Measurements from ENCODE around the gene PDGFC. TPM values are rescaled to one million over a fixed set of nuclear protein-coding genes. Genes with fewer than 3 reads are reported as not detected.
A peak's percentile ranks its signal among the peaks of the same experiment; 100 is the strongest.

Gene PDGFC
- total and polyA plus RNA-seq, 2 of the 13 experiments (the other 11 are each of a cell fraction or from before 2014, with no cell fraction given): 4.6 to 9.1 TPM

- Histone ChIP-seq H3K4me1 (ENCODE audit: insufficient read depth, low read length) (peaks cover 10% of the 10 kb centered on the region; the same call in 1 of the 2 replicates), H3K4me2 (ENCODE audit: low read depth, low read length) (no peak overlapping the region), H2AFZ (ENCODE audit: low read length) (no peak overlapping the region), H3K9me3 (ENCODE audit: low read length) (no peaks in the 10 kb centered on the region), H3K79me2 (ENCODE audit: insufficient read depth, low read length) (no peaks in the 10 kb centered on the region), H3K27me3 (ENCODE audit: control insufficient read depth in 1 of 2, insufficient read depth in 2 of 2, low read length in 2 of 2) (no peaks in the 10 kb centered on the region; a peak in 1 of 5 replicates), H3K27ac (ENCODE audit: extremely low read length, insufficient read depth, low read length) (no peak overlapping the region), H3K36me3 (replicated peaks in 1 of 2; ENCODE audit: control insufficient read depth in 1 of 2, insufficient read depth in 2 of 2, low read length in 2 of 2) (no peaks in the 10 kb centered on the region), H3K4me3 (replicated peaks in 1 of 3; ENCODE audit: insufficient read depth in 1 of 3, low read depth in 2 of 3, low read length in 3 of 3) (no peak overlapping the region), H4K20me1 (ENCODE audit: insufficient read depth, low read length) (no peaks in the 10 kb centered on the region), H3K9ac (ENCODE audit: insufficient read depth, low read depth, low read length) (no peak overlapping the region)
- ChIA-PET CTCF (ENCODE audit: low intra/inter-chr PET ratio, low total read pairs) (no interaction called here), POLR2A (no interaction called here)
- WGBS (ENCODE audit: low lambda C conversion rate): 91% methylated on average over 1 of the region's 1 CpG
- ATAC-seq (no peak), FAIRE-seq (no peak), DNase-seq (ENCODE audit: low spot score) (no peak)
- TF ChIP-seq ATF7 (IDR thresholded peaks at IDR 0.05): 0 out of 2 replicates have a peak, but pooled peaks have one; percentile 37
- TF ChIP-seq ATF7 (CRISPR knock-in tag; IDR thresholded peaks at IDR 0.05): no peak
- TF ChIP-seq CEBPB (IDR thresholded peaks at IDR 0.05; ENCODE audit: borderline replicate concordance, low read depth, low read length): 0 out of 2 replicates have a peak, but pooled peaks have one; percentile 4
- TF ChIP-seq ZNF274 (CRISPR knock-in tag; IDR thresholded peaks at IDR 0.05): no peak
- intact Hi-C loops (cut with micrococcal nuclease; ENCODE audit: unreplicated experiment): no loop called here
- in situ Hi-C loops (cut with HindIII; ENCODE audit: extremely low pct_ligation_motif_present, low pct_unique_long_range_greater_than_20kb): no loop called here
- BruUV-seq (replicated peaks): no TSS peak
Observed at GRCh38 chr4:156894234-156894633, 77.4 kb downstream of the PDGFC start.

- Histone ChIP-seq H3K9ac (ENCODE audit: insufficient read depth, low read depth, low read length) (no peak overlapping the region), H2AFZ (ENCODE audit: low read length) (no peak overlapping the region), H3K4me1 (ENCODE audit: insufficient read depth, low read length) (0 out of 2 replicates have a peak, but pooled peaks cover under 1% of the 10 kb centered on the region), H4K20me1 (ENCODE audit: insufficient read depth, low read length) (no peaks in the 10 kb centered on the region), H3K27me3 (ENCODE audit: control insufficient read depth in 1 of 2, insufficient read depth in 2 of 2, low read length in 2 of 2) (no peaks in the 10 kb centered on the region; a peak in 1 of 5 replicates), H3K36me3 (replicated peaks in 1 of 2; ENCODE audit: control insufficient read depth in 1 of 2, insufficient read depth in 2 of 2, low read length in 2 of 2) (no peaks in the 10 kb centered on the region), H3K27ac (ENCODE audit: extremely low read length, insufficient read depth, low read length) (no peak overlapping the region), H3K9me3 (ENCODE audit: low read length) (no peaks in the 10 kb centered on the region), H3K4me2 (ENCODE audit: low read depth, low read length) (no peak overlapping the region), H3K4me3 (replicated peaks in 1 of 3; ENCODE audit: insufficient read depth in 1 of 3, low read depth in 2 of 3, low read length in 3 of 3) (no peak overlapping the region), H3K79me2 (ENCODE audit: insufficient read depth, low read length) (no peaks in the 10 kb centered on the region)
- DNase-seq (ENCODE audit: low spot score): no peak
- ATAC-seq: no peak
- ChIA-PET CTCF (ENCODE audit: low intra/inter-chr PET ratio, low total read pairs) (no interaction called here), POLR2A (no interaction called here)
- intact Hi-C loops (cut with micrococcal nuclease; ENCODE audit: unreplicated experiment): no loop called here
- in situ Hi-C loops (cut with HindIII; ENCODE audit: extremely low pct_ligation_motif_present, low pct_unique_long_range_greater_than_20kb): no loop called here
- FAIRE-seq: no peak
- no TSS peak for BruUV-seq (replicated peaks)
- WGBS (ENCODE audit: low lambda C conversion rate): 94% methylated on average over 2 of the region's 2 CpGs
- TF ChIP-seq ZBTB33 (CRISPR knock-in tag; IDR thresholded peaks at IDR 0.05) (no peak), ZNF251 (CRISPR knock-in tag; IDR thresholded peaks at IDR 0.05) (no peak), SOX6 (IDR thresholded peaks at IDR 0.05) (no peak), SOX6 (CRISPR knock-in tag; IDR thresholded peaks at IDR 0.05) (no peak), REPIN1 (CRISPR knock-in tag; IDR thresholded peaks at IDR 0.05; ENCODE audit: borderline replicate concordance, low read depth) (no peak), ATF7 (IDR thresholded peaks at IDR 0.05) (no peak), ATF7 (CRISPR knock-in tag; IDR thresholded peaks at IDR 0.05) (no peak), FOXJ3 (CRISPR knock-in tag; IDR thresholded peaks at IDR 0.05; ENCODE audit: borderline replicate concordance) (no peak), DDIT3 (CRISPR knock-in tag; IDR thresholded peaks at IDR 0.05) (no peak), E2F5 (CRISPR knock-in tag; conservative IDR thresholded peaks at IDR 0.05) (no peak)
- TF ChIP-seq, protein P1, sequence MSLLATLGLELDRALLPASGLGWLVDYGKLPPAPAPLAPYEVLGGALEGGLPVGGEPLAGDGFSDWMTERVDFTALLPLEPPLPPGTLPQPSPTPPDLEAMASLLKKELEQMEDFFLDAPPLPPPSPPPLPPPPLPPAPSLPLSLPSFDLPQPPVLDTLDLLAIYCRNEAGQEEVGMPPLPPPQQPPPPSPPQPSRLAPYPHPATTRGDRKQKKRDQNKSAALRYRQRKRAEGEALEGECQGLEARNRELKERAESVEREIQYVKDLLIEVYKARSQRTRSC (CRISPR knock-in tag; IDR thresholded peaks at IDR 0.05; ENCODE audit: low read depth): no peak
- TF ChIP-seq, protein P2, sequence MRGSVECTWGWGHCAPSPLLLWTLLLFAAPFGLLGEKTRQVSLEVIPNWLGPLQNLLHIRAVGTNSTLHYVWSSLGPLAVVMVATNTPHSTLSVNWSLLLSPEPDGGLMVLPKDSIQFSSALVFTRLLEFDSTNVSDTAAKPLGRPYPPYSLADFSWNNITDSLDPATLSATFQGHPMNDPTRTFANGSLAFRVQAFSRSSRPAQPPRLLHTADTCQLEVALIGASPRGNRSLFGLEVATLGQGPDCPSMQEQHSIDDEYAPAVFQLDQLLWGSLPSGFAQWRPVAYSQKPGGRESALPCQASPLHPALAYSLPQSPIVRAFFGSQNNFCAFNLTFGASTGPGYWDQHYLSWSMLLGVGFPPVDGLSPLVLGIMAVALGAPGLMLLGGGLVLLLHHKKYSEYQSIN (CRISPR knock-in tag; IDR thresholded peaks at IDR 0.05; ENCODE audit: borderline replicate concordance): no peak
Observed at GRCh38 chr4:156892805-156893204, 78.8 kb downstream of the PDGFC start.

Data from HepG2 (cell line).